Heart left ventricle (tissue), 16 donors: ENCODE measurements around the gene RPRD1B. TPM values are rescaled to one million over a fixed set of nuclear protein-coding genes. Genes with fewer than 3 reads are reported as not detected.
A peak's percentile ranks its signal among the peaks of the same experiment; 100 is the strongest.

Source experiments
- ATAC-seq, 4 donors: fragments of 200-7000 bp; cut with Tn5 transposase; one replicate each; pipeline ENCODE4 v1.9.1; 2020 to 2022; ENCODE audit warnings: moderate library complexity in 4 of 4, mild to moderate bottlenecking in 3 of 4, moderate number of reproducible peaks in 1 of 4
- DNase-seq, 5 donors: peaks; one replicate each; pipeline ENCODE4 v3.0.0-alpha.2; 2020
- H3K27ac ChIP-seq, 12 donors: fragments of 200-600 bp; sonication (generic) in 4 of 12; one replicate each; pipeline versions ENCODE4 v1.5.0 to v1.8.0; 2016 to 2022; ENCODE audit warnings: mild to moderate bottlenecking in 2 of 12
- H3K27me3 ChIP-seq, 9 donors: fragments of 200-600 bp; sonication (generic) in 2 of 9; one replicate each; pipeline versions ENCODE4 v1.5.1 to v1.8.0; 2016 to 2022; ENCODE audit warnings: mild to moderate bottlenecking in 3 of 9
- H3K36me3 ChIP-seq, 9 donors: fragments of 200-600 bp; sonication (generic) in 2 of 9; one replicate each; pipeline versions ENCODE4 v1.5.0 to v1.8.0; 2018 to 2022; ENCODE audit warnings: mild to moderate bottlenecking in 2 of 9
- H3K4me1 ChIP-seq, 12 donors: fragments of 200-600 bp; sonication (generic) in 4 of 12; one replicate each; pipeline versions ENCODE4 v1.5.0 to v1.8.0; 2016 to 2022; ENCODE audit warnings: mild to moderate bottlenecking in 3 of 12
- H3K4me3 ChIP-seq, 12 donors: fragments of 200-600 bp; sonication (generic) in 4 of 12; one replicate each; pipeline versions ENCODE4 v1.5.0 to v1.8.0; 2017 to 2022; ENCODE audit warnings: mild to moderate bottlenecking in 9 of 12, moderate library complexity in 4 of 12
- H3K9me3 ChIP-seq, 12 donors: fragments of 200-600 bp; sonication (generic) in 4 of 12; one replicate each; pipeline versions ENCODE4 v1.5.0 to v1.8.0; 2016 to 2022; ENCODE audit warnings: mild to moderate bottlenecking in 1 of 12
- POLR2A ChIP-seq, 2 donors: fragments of 450-650 bp; IDR thresholded peaks; one replicate each; pipeline ENCODE4 v1.6.1; 2017; ENCODE audit warnings: antibody characterized with exemption in 2 of 2, mild to moderate bottlenecking in 2 of 2, moderate library complexity in 2 of 2
- WGBS, 4 donors: extraction: QIAGEN DNeasy Blood & Tissue Kit in 2 of 4; methylation state at CpG; one replicate each; pipeline versions ENCODE4 v1.1.5 to v1.1.7; 2013 to 2018; 5-methylcytosine and 5-hydroxymethylcytosine counted together
- intact Hi-C, 10 donors: fragments of 100-400 bp; cut with DNase I; formaldehyde crosslinking; loops; one replicate each; pipeline versions ENCODE4 v1.11.1 to v1.14.2; 2022
- polyA plus RNA-seq, 2 donors: library from polyadenylated mRNA; stranded (reverse); fragments of 200-250 nt; gene quantifications; one replicate each; pipeline ENCODE4 v1.2.3, GENCODE V29; 2013
- total RNA-seq, 9 donors: library from RNA; depleted of rRNA in 2 of 9; stranded (reverse); fragments of >200 nt in 2 of 9; fragmentation: NEBNext Ultra II Directional in 3 of 9; extraction: Animal tissue kit (Norgen Biotek cat#: 25700) in 3 of 9; gene quantifications; one replicate each; pipeline versions ENCODE4 v1.1.0 to v1.2.4, GENCODE V29; 2016 to 2023
- TF ChIP-seq, protein P1 (sequence below), 12 donors: fragments of 200-600 bp; sonication (generic) in 4 of 12; IDR thresholded peaks; one replicate each; pipeline versions ENCODE4 v1.5.0 to v1.8.0; 2018 to 2022; ENCODE audit warnings: antibody characterized with exemption in 12 of 12, mild to moderate bottlenecking in 5 of 12
- donor health status: ischemic (EF 13 %, LVEDD 7.1; RV severe dilation, severe dysfunction).
- donor health status: healthy with polysubstance abuse.
- donor health status: DM: no; HTN: yes; CAD: no.
- donor health status: DM: no; HTN: no; CAD: no.
- donor health status: ischemic (EF 25% LVEDD 6.9; RV normal size, moderate dysfunction).
- donor health status: ischemic (EF 25% LVEDD 5.7; RV mildly dilated, moderate dysfunction).
- donor health status: healthy.
- donor health status: DM: yes; HTN: yes; CAD: no.
- donor health status: ischemic (EF 35%, LVEDD 5.7; RV mildly dilated, moderate dysfunction).
- donor health status: nonischemic (EF 11% LVEDD 7.7; RV severe dilation, severe dysfunction).
- donor health status: DM: yes; HTN: yes; CAD: no.
- donor health status: PGD.
- donor health status: ischemic (EF 29% LVEDD 5.4; RV normal size, mild dysfunction).
- donor health status: nonischemic (EF 23%, LVEDD 6.1; RV moderate dilation, normal function).

Gene RPRD1B
- total and polyA plus RNA-seq, 11 donors: 9.1 to 60.2 (median 41.8) TPM

DNA sequence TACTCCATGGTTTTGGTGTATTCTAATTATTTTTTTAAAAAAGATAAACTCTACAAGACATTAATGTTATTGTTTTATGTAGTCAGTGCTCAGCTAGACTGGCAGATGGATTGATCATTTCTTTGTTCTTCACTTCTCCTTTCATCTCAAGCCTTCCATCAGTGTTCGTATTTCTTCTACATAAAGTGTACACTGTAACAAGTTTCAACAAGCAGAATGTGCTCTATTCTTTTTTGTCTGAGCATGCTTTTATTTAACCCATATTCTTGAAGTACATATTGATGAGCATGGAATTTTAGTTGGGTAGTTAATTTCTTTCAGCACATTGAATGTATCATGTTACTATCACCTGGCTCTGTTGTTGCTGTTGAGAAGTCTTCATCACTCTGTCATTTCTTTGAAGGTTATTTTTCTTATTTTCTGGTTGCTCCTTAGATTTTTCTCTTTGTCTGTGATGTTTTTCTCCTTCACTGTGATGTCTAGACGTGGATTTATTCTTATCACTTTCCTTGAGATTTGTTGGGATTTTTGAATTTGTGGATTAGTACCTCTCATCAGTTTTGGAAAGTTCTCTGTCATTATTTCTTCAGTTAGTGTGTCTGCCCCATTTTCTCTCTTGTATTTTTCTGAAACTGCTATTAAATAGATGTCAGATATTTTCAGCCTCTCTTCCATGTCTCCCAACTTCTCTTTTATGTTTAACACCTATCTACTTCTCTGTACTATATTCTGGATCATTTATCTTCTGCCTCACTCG, 83.0 kb downstream of the RPRD1B start:
- Histone ChIP-seq H3K4me1 (peaks cover 0 to 25% (median 12%) of the 10 kb centered on the region in 12 donors), H3K9me3 (peaks cover 0 to 10% (median 0%) of the 10 kb centered on the region in 12 donors), H3K27me3 (no peaks in the 10 kb centered on the region), H3K36me3 (no peaks in the 10 kb centered on the region), H3K27ac (no peak overlapping the region), H3K4me3 (no peak overlapping the region)
- DNase-seq (no peak), ATAC-seq (no peak)
- WGBS, 4 donors: 63 to 77% (median 64%) methylated on average over 3 of the region's 3 CpGs
- intact Hi-C loops: loop anchor here in 1 of 10 donors (10.0 kb wide), 1 partner anchor 48 kb away; the partner anchor contains the start of gene TGM2
- TF ChIP-seq, protein P1, sequence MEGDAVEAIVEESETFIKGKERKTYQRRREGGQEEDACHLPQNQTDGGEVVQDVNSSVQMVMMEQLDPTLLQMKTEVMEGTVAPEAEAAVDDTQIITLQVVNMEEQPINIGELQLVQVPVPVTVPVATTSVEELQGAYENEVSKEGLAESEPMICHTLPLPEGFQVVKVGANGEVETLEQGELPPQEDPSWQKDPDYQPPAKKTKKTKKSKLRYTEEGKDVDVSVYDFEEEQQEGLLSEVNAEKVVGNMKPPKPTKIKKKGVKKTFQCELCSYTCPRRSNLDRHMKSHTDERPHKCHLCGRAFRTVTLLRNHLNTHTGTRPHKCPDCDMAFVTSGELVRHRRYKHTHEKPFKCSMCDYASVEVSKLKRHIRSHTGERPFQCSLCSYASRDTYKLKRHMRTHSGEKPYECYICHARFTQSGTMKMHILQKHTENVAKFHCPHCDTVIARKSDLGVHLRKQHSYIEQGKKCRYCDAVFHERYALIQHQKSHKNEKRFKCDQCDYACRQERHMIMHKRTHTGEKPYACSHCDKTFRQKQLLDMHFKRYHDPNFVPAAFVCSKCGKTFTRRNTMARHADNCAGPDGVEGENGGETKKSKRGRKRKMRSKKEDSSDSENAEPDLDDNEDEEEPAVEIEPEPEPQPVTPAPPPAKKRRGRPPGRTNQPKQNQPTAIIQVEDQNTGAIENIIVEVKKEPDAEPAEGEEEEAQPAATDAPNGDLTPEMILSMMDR (IDR thresholded peaks at IDR 0.05): no peak
- no peak for TF ChIP-seq POLR2A (IDR thresholded peaks at IDR 0.05)

DNA sequence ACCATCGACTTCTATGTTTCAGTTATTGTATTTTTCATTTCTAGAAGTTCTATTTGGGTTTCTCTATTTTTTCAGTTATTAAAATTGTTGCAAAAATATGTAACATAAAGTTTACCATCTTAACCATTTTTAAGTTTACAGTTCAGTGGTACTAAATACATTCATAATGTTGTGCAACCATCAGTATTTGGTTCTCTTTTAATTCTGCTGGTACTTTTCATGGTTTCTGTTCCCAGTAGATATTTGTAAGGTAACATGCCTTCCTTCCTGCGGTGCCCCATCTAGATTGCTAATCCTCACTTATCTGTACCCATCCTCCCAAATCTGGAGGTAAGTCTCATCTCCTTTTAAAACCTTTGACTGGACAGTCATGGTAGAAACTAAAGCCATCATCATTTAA, 83.7 kb downstream of the RPRD1B start:
- no peak for ATAC-seq
- no peaks in the 10 kb centered on the region for H3K27me3 ChIP-seq
- TF ChIP-seq, protein P1 (IDR thresholded peaks at IDR 0.05): no peak
- no peak for TF ChIP-seq POLR2A (IDR thresholded peaks at IDR 0.05)
- intact Hi-C loops: loop anchor here in 1 of 10 donors (10.0 kb wide), 1 partner anchor 48 kb away; the partner anchor contains the start of gene TGM2
- H3K36me3 ChIP-seq: no peaks in the 10 kb centered on the region
- DNase-seq: no peak
- H3K27ac ChIP-seq: no peak overlapping the region
- no peak overlapping the region for H3K4me3 ChIP-seq
- WGBS, 4 donors: 90 to 96% (median 95%) methylated on average over 2 of the region's 2 CpGs
- H3K4me1 ChIP-seq: peaks cover 0 to 23% (median 11%) of the 10 kb centered on the region in 12 donors
- peaks cover 0 to 10% (median 0%) of the 10 kb centered on the region in 12 donors for H3K9me3 ChIP-seq

DNA sequence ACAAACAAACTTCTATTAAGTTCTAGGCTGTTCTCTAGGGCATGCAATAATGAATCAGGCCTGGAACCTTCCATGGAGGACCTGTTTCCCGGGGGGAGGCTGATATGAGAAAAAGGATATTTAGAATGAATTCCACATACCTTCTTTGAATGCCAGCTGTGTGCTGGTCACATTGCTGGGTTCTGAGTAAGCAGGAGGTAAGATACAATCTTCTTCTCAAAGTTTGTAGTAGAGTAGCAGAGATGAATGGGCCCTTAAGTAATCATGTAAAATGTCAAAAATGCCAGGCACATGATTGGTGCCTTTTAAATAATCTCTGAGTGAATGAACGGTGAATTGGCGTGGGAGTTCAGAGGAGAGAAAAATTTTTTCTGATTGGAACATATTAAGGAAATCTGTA, 84.1 kb downstream of the RPRD1B start:
- WGBS, 4 donors: 63 to 76% (median 69%) methylated on average over 3 of the region's 3 CpGs

DNA sequence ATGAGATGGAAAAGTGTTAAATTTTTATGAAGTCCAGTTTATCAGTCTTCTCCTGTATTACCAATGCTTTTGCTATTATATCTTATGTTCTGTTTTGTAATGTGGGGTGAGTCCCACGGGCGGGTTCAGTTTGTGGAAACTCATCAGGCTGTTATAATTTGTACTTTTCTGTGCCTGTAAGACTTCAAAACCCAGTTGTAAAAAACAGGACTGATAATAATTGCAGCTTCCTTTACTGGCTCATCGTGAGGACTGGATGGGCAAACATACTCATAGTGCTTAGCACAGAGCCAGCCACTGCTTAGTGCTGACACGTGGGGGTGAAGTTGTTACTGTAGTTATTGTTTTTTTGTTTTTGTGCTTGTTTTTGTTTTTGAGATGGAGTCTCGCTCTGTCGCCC, 85.9 kb downstream of the RPRD1B start:
- Histone ChIP-seq H3K36me3 (no peaks in the 10 kb centered on the region), H3K27me3 (no peaks in the 10 kb centered on the region), H3K4me1 (peaks cover 0 to 17% (median 6%) of the 10 kb centered on the region in 12 donors), H3K27ac (peak overlapping the region in 1 of 12 donors; percentile 3), H3K9me3 (peaks cover 0 to 10% (median 0%) of the 10 kb centered on the region in 12 donors), H3K4me3 (no peak overlapping the region)
- ATAC-seq (no peak), DNase-seq (no peak)
- WGBS, 4 donors: 81 to 88% (median 85%) methylated on average over 6 of the region's 6 CpGs
- intact Hi-C loops: loop anchor here in 1 of 10 donors (10.0 kb wide), 1 partner anchor 45 kb away; the partner anchor contains the start of gene TGM2
- TF ChIP-seq POLR2A (IDR thresholded peaks at IDR 0.05): no peak
- TF ChIP-seq, protein P1 (IDR thresholded peaks at IDR 0.05): no peak

More for the DNA sequence above, 84.1 kb downstream of the RPRD1B start:
- no peak for DNase-seq
- no peak for ATAC-seq
- Histone ChIP-seq H3K4me3 (no peak overlapping the region), H3K27me3 (no peaks in the 10 kb centered on the region), H3K4me1 (peaks cover 0 to 26% (median 11%) of the 10 kb centered on the region in 12 donors), H3K36me3 (no peaks in the 10 kb centered on the region), H3K9me3 (peaks cover 0 to 10% (median 0%) of the 10 kb centered on the region in 12 donors), H3K27ac (no peak overlapping the region)
- intact Hi-C loops: loop anchor here in 1 of 10 donors (10.0 kb wide), 1 partner anchor 47 kb away; the partner anchor contains the start of gene TGM2
- TF ChIP-seq, protein P1 (IDR thresholded peaks at IDR 0.05): no peak
- no peak for TF ChIP-seq POLR2A (IDR thresholded peaks at IDR 0.05)
